NCI-H82 (cell line): ENCODE measurements around the gene VSTM2B.
"Not testable (repeated sequence)": the region's sequence is repeated elsewhere in the genome, so short reads cannot be mapped to it uniquely, and the experiment has no call there.

Experiments used
- DNase-seq: peaks from one replicate; lab custom pipeline; 2025; lab: John Stamatoyannopoulos, UW

Gene VSTM2B

GRCh38 chr19:29531458-29532025 lies 5.7 kb downstream of the VSTM2B start:
- no peak for DNase-seq

- peak; percentile 34 for DNase-seq
Measured at GRCh38 chr19:29532097-29532496, 6.3 kb downstream of the VSTM2B start.

GRCh38 chr19:29532956-29533355 lies 7.2 kb downstream of the VSTM2B start:
- DNase-seq: no peak

GRCh38 chr19:29533578-29534544 lies 8.1 kb downstream of the VSTM2B start:
- no peak for DNase-seq

- no peak for DNase-seq
Measured at GRCh38 chr19:29535214-29535831, 9.5 kb downstream of the VSTM2B start.

GRCh38 chr19:29535984-29536508 lies 10.3 kb downstream of the VSTM2B start:
- DNase-seq: no peak

GRCh38 chr19:29537181-29537580 lies 11.4 kb downstream of the VSTM2B start:
- DNase-seq: no peak

GRCh38 chr19:29537601-29538000 lies 11.8 kb downstream of the VSTM2B start:
- DNase-seq: no peak

GRCh38 chr19:29538146-29538545 lies 12.4 kb downstream of the VSTM2B start:
- no peak for DNase-seq

GRCh38 chr19:29538651-29539050 lies 12.9 kb downstream of the VSTM2B start:
- DNase-seq: no peak

GRCh38 chr19:29539131-29539530 lies 13.3 kb downstream of the VSTM2B start:
- DNase-seq: no peak

- DNase-seq: no peak
Measured at GRCh38 chr19:29539670-29540069, 13.9 kb downstream of the VSTM2B start.

- no peak for DNase-seq
Measured at GRCh38 chr19:29540114-29540513, 14.3 kb downstream of the VSTM2B start.

- no peak for DNase-seq
Measured at GRCh38 chr19:29541473-29542253, 15.9 kb downstream of the VSTM2B start.

- no peak for DNase-seq
Measured at GRCh38 chr19:29542327-29542726, 16.5 kb downstream of the VSTM2B start.

- DNase-seq: no peak
Measured at GRCh38 chr19:29542776-29543175, 17.0 kb downstream of the VSTM2B start.

GRCh38 chr19:29543381-29543780 lies 17.6 kb downstream of the VSTM2B start:
- no peak for DNase-seq

GRCh38 chr19:29544656-29545360 lies 19.0 kb downstream of the VSTM2B start:
- no peak for DNase-seq

GRCh38 chr19:29545447-29545846 lies 19.7 kb downstream of the VSTM2B start:
- not testable (repeated sequence) for DNase-seq

GRCh38 chr19:29545866-29546582 lies 20.2 kb downstream of the VSTM2B start:
- no peak for DNase-seq
